ENCODE measurements around the gene NUDT3.

NUDT3 gene

GRCh38 chr6:34318499-34319470, 73.7 kb downstream of the NUDT3 start:
- no peak for DNase-seq

GRCh38 chr6:34317882-34318498, 74.5 kb downstream of the NUDT3 start:
- DNase-seq = no peak

GRCh38 chr6:34317172-34317477, 75.3 kb downstream of the NUDT3 start:
- DNase-seq = no peak

- no peak for DNase-seq
Observed at GRCh38 chr6:34316431-34317171, 75.9 kb downstream of the NUDT3 start.

GRCh38 chr6:34315780-34316179, 76.7 kb downstream of the NUDT3 start:
- DNase-seq = peak; percentile 81 to 88

- no peak for DNase-seq
Observed at GRCh38 chr6:34315256-34315655, 77.2 kb downstream of the NUDT3 start.

GRCh38 chr6:34312259-34312658, 80.2 kb downstream of the NUDT3 start:
- no peak for DNase-seq

GRCh38 chr6:34310817-34311216, 81.7 kb downstream of the NUDT3 start:
- peak in 1 of 2 donors; percentile 25 for DNase-seq

GRCh38 chr6:34308483-34308882, 84.0 kb downstream of the NUDT3 start:
- DNase-seq = no peak

GRCh38 chr6:34305982-34306708, 86.3 kb downstream of the NUDT3 start:
- no peak for DNase-seq

GRCh38 chr6:34305497-34305896, 87.0 kb downstream of the NUDT3 start:
- no peak for DNase-seq

- no peak for DNase-seq
Observed at GRCh38 chr6:34304164-34304563, 88.3 kb downstream of the NUDT3 start.

- DNase-seq = no peak
Observed at GRCh38 chr6:34302929-34303328, 89.5 kb downstream of the NUDT3 start.

- DNase-seq = no peak
Observed at GRCh38 chr6:34301408-34301807, 91.1 kb downstream of the NUDT3 start.

GRCh38 chr6:34300332-34300751, 92.1 kb downstream of the NUDT3 start:
- peak; percentile 80 to 83 for DNase-seq

GRCh38 chr6:34298941-34299340, 93.5 kb downstream of the NUDT3 start:
- DNase-seq = no peak

GRCh38 chr6:34295721-34296120, 96.7 kb downstream of the NUDT3 start:
- DNase-seq = no peak

- DNase-seq = no peak
Observed at GRCh38 chr6:34292954-34293353, 99.5 kb downstream of the NUDT3 start.

GRCh38 chr6:34289137-34289536, 103.3 kb downstream of the NUDT3 start:
- DNase-seq = no peak

GRCh38 chr6:34288581-34288980, 103.9 kb downstream of the NUDT3 start:
- peak; percentile 40 to 47 for DNase-seq

- no peak for DNase-seq
Observed at GRCh38 chr6:34285448-34286164, 106.9 kb downstream of the NUDT3 start.
